PC-9 (cell line): ENCODE measurements around the gene RGR. TPM values are rescaled to one million over a fixed set of nuclear protein-coding genes. Genes with fewer than 3 reads are reported as not detected.

ENCODE experiments used
- BruUV-seq: library from RNA; stranded (reverse); fragments of 400-500 nt; replicated peaks from 2 replicates; lab custom pipeline; 2021; lab: Mats Ljungman, UMichigan
- CTCF ChIA-PET: fragments of 300-600 bp; sonication (Branson Sonifier 250); formaldehyde crosslinking; loops from one replicate; lab custom pipeline; 2022; ENCODE audit warnings: antibody characterized with exemption; lab: Charles Lee
- POLR2A ChIA-PET: fragments of 300-600 bp; sonication (Branson Sonifier 250); formaldehyde crosslinking; loops from one replicate; lab custom pipeline; 2022; ENCODE audit warnings: antibody characterized with exemption; ENCODE audit not compliant: unreplicated experiment; lab: Charles Lee
- DNase-seq, 2 experiments: peaks; one replicate each; pipeline versions ENCODE4 v3.0.0 to v3.0.0-alpha.2; 2015 to 2022; ENCODE audit warnings: mixed read lengths in 1 of 2
- H2AFZ ChIP-seq: fragments of 200-600 bp; sonication (generic); 2 replicates; pipeline ENCODE4 v1.8.1; 2017; ENCODE audit warnings: antibody characterized with exemption
- H3F3A ChIP-seq: fragments of 200-600 bp; sonication (generic); 2 replicates; pipeline ENCODE4 v1.8.1; 2017; ENCODE audit warnings: antibody characterized with exemption, mild to moderate bottlenecking, low read depth; ENCODE audit not compliant: insufficient read depth
- H3K27ac ChIP-seq: fragments of 200-600 bp; sonication (generic); 2 replicates; pipeline ENCODE4 v1.6.1; 2016; ENCODE audit warnings: mixed run types
- H3K27me3 ChIP-seq: fragments of 200-600 bp; sonication (generic); 2 replicates; pipeline ENCODE4 v1.6.1; 2016; ENCODE audit warnings: low read depth, mixed run types; ENCODE audit not compliant: insufficient read depth
- H3K36me3 ChIP-seq: fragments of 200-600 bp; sonication (generic); 2 replicates; pipeline ENCODE4 v1.6.1; 2016; ENCODE audit warnings: low read depth, mixed run types
- H3K4me1 ChIP-seq: fragments of 200-600 bp; sonication (generic); replicated peaks from 2 replicates; pipeline ENCODE4 v1.6.1; 2016; ENCODE audit warnings: mixed run types; ENCODE audit not compliant: insufficient read depth
- H3K4me2 ChIP-seq: fragments of 200-600 bp; sonication (generic); 2 replicates; pipeline ENCODE4 v1.6.1; 2017; ENCODE audit warnings: mixed run types
- H3K4me3 ChIP-seq: fragments of 200-600 bp; sonication (generic); 2 replicates; pipeline ENCODE4 v1.6.1; 2016; ENCODE audit warnings: mixed run types
- H3K79me2 ChIP-seq: fragments of 200-600 bp; sonication (generic); 2 replicates; pipeline ENCODE4 v1.6.1; 2017; ENCODE audit warnings: low read depth, mixed run types
- H3K9me2 ChIP-seq: fragments of 200-600 bp; sonication (generic); 2 replicates; pipeline ENCODE4 v1.8.1; 2017; ENCODE audit warnings: mild to moderate bottlenecking; ENCODE audit not compliant: insufficient read depth
- H3K9me3 ChIP-seq: fragments of 200-600 bp; sonication (generic); 2 replicates; pipeline ENCODE4 v1.8.1; 2016; ENCODE audit warnings: low read depth; ENCODE audit not compliant: insufficient read depth
- H4K20me1 ChIP-seq: fragments of 200-600 bp; sonication (generic); 2 replicates; pipeline ENCODE4 v1.8.1; 2017; ENCODE audit not compliant: insufficient read depth
- EZH2 ChIP-seq: fragments of 200-600 bp; sonication (generic); IDR thresholded peaks from 2 replicates; pipeline ENCODE4 v1.8.0; 2017; ENCODE audit warnings: antibody characterized with exemption, low read depth
- intact Hi-C: fragments of 100-400 bp; cut with micrococcal nuclease; formaldehyde crosslinking; loops from one replicate; pipeline ENCODE4 v1.10.0; 2022; ENCODE audit not compliant: unreplicated experiment
- total RNA-seq: library from RNA; stranded (reverse); gene quantifications from 2 replicates; pipeline ENCODE4 v1.2.3, GENCODE V29; 2021
- TF ChIP-seq, protein P1 (sequence below): fragments of 200-600 bp; sonication (generic); conservative IDR thresholded peaks from 2 replicates; pipeline ENCODE4 v1.6.1; 2017; ENCODE audit warnings: mixed run types, antibody characterized with exemption, mild to moderate bottlenecking, moderate library complexity

RGR gene
- total RNA-seq, 1 experiment from 2014 or later = not detected

DNA sequence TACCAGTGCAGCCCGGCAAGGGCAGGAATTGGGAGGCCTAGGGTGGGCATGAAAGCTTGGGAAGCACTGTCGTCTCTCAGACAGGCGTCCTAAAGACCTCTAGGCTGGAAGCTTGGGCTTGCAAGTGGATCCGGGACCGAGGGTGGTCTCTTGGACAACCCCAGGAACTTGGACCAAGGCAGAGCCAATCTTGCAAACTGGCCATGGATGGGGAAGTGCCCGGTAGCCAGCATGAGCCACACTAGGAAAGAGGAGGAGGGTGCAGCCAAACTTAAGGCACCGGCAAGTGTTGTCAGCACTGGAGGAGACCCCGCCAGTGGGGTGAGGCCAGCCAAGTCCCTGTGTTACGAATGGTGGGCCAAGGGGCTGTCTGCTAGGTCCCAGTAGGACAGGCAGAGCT, 28.0 kb upstream of the RGR start:
- BruUV-seq = no TSS peak
- no peaks in the 10 kb centered on the region; the same call in 1 of the 2 replicates for H4K20me1 ChIP-seq
- H3K79me2 ChIP-seq = no peaks in the 10 kb centered on the region
- H2AFZ ChIP-seq = no peak overlapping the region; the same call in 1 of the 2 replicates
- H3K27me3 ChIP-seq = peaks cover 97% of the 10 kb centered on the region
- H3K4me1 ChIP-seq = no peaks in the 10 kb centered on the region
- no peak overlapping the region for H3K27ac ChIP-seq
- no peak for TF ChIP-seq EZH2
- TF ChIP-seq, protein P1, sequence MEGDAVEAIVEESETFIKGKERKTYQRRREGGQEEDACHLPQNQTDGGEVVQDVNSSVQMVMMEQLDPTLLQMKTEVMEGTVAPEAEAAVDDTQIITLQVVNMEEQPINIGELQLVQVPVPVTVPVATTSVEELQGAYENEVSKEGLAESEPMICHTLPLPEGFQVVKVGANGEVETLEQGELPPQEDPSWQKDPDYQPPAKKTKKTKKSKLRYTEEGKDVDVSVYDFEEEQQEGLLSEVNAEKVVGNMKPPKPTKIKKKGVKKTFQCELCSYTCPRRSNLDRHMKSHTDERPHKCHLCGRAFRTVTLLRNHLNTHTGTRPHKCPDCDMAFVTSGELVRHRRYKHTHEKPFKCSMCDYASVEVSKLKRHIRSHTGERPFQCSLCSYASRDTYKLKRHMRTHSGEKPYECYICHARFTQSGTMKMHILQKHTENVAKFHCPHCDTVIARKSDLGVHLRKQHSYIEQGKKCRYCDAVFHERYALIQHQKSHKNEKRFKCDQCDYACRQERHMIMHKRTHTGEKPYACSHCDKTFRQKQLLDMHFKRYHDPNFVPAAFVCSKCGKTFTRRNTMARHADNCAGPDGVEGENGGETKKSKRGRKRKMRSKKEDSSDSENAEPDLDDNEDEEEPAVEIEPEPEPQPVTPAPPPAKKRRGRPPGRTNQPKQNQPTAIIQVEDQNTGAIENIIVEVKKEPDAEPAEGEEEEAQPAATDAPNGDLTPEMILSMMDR = no peak
- no peaks in the 10 kb centered on the region for H3K36me3 ChIP-seq
- H3F3A ChIP-seq = no peaks in the 10 kb centered on the region
- H3K4me3 ChIP-seq = no peak overlapping the region
- no peaks in the 10 kb centered on the region for H3K9me3 ChIP-seq
- DNase-seq = no peak
- intact Hi-C loops = no loop called here
- ChIA-PET CTCF (interaction anchor here (0.6 kb wide), 1 partner anchor 1038 kb away, joined by 3 read pairs; no protein-coding TSS in a partner anchor), POLR2A (no interaction called here)
- no peaks in the 10 kb centered on the region for H3K9me2 ChIP-seq
- H3K4me2 ChIP-seq = no peak overlapping the region

- Histone ChIP-seq H4K20me1 (no peaks in the 10 kb centered on the region; the same call in 1 of the 2 replicates), H3K27ac (no peak overlapping the region), H2AFZ (no peak overlapping the region), H3K9me2 (no peaks in the 10 kb centered on the region), H3K4me1 (no peaks in the 10 kb centered on the region), H3K4me3 (no peak overlapping the region), H3K9me3 (no peaks in the 10 kb centered on the region), H3K27me3 (peaks cover 97% of the 10 kb centered on the region), H3K79me2 (no peaks in the 10 kb centered on the region), H3K4me2 (no peak overlapping the region), H3K36me3 (no peaks in the 10 kb centered on the region), H3F3A (no peaks in the 10 kb centered on the region)
- intact Hi-C loops = no loop called here
- DNase-seq = no peak
- ChIA-PET POLR2A (no interaction called here), CTCF (interaction anchor here (0.6 kb wide), 1 partner anchor 1037 kb away, joined by 3 read pairs; no protein-coding TSS in a partner anchor)
- no TSS peak for BruUV-seq
- TF ChIP-seq, protein P1 = no peak
- no peak for TF ChIP-seq EZH2
Measured at GRCh38 chr10:84217746-84218145, 27.1 kb upstream of the RGR start.

GRCh38 chr10:84221916-84222315, 22.9 kb upstream of the RGR start:
- no peaks in the 10 kb centered on the region for H3F3A ChIP-seq
- POLR2A ChIA-PET = no interaction called here
- no peak for DNase-seq
- intact Hi-C loops = no loop called here
- BruUV-seq = no TSS peak
- no peak overlapping the region for H3K27ac ChIP-seq
- H3K9me2 ChIP-seq = no peaks in the 10 kb centered on the region
- H3K9me3 ChIP-seq = no peaks in the 10 kb centered on the region
- no peaks in the 10 kb centered on the region for H3K79me2 ChIP-seq
- H3K4me1 ChIP-seq = no peaks in the 10 kb centered on the region
- H3K4me3 ChIP-seq = no peak overlapping the region
- CTCF ChIA-PET = no interaction called here
- no peaks in the 10 kb centered on the region for H3K36me3 ChIP-seq
- no peaks in the 10 kb centered on the region; the same call in 1 of the 2 replicates for H4K20me1 ChIP-seq
- no peak overlapping the region for H2AFZ ChIP-seq
- no peak for TF ChIP-seq EZH2
- TF ChIP-seq, protein P1 = no peak
- H3K4me2 ChIP-seq = no peak overlapping the region
- H3K27me3 ChIP-seq = peaks cover 76% of the 10 kb centered on the region
